UCSD-AML1 (cell line): ENCODE measurements around the gene ALS2CL.

ENCODE experiments used
- DNase-seq: peaks from one replicate; lab custom pipeline; 2025; ENCODE audit not compliant: unreplicated experiment; lab: John Stamatoyannopoulos, UW

The ALS2CL gene

GRCh38 chr3:46634856-46635255 is 58.6 kb downstream of the ALS2CL start:
- DNase-seq, result no peak

- no peak for DNase-seq
Observed at GRCh38 chr3:46632792-46633191, 60.7 kb downstream of the ALS2CL start.

GRCh38 chr3:46629551-46630517 is 63.6 kb downstream of the ALS2CL start:
- peak; percentile 87 for DNase-seq

GRCh38 chr3:46628901-46629369 is 64.5 kb downstream of the ALS2CL start:
- DNase-seq, result no peak

- DNase-seq, result no peak
Observed at GRCh38 chr3:46627078-46627477, 66.4 kb downstream of the ALS2CL start.

- no peak for DNase-seq
Observed at GRCh38 chr3:46626039-46626438, 67.4 kb downstream of the ALS2CL start.

GRCh38 chr3:46624975-46625490 is 68.4 kb downstream of the ALS2CL start:
- no peak for DNase-seq

GRCh38 chr3:46624533-46624932 is 68.9 kb downstream of the ALS2CL start:
- no peak for DNase-seq

GRCh38 chr3:46619845-46620778 is 73.4 kb downstream of the ALS2CL start:
- DNase-seq, result no peak
